HFF-Myc (cell line): ENCODE measurements around the gene IBSP.

Source experiments
- DNase-seq: peaks from one replicate; pipeline ENCODE4 v3.0.0-alpha.2; 2011; ENCODE audit warnings: low read depth; ENCODE audit errors: extremely low read depth
- H3K4me3 ChIP-seq: replicated peaks from 2 replicates; pipeline ENCODE4 v1.5.1; 2011; ENCODE audit warnings: low read depth, mild to moderate bottlenecking, control low read depth, low read length
- CTCF ChIP-seq: IDR thresholded peaks from 2 replicates; pipeline ENCODE4 v1.5.1; 2012; ENCODE audit warnings: mild to moderate bottlenecking, low read depth, low read length, control low read depth; ENCODE audit errors: missing control alignments

The IBSP gene

GRCh38 chr4:87799301-87800113, at the start of gene IBSP:
Gene IBSP, plus strand, starts transcription at chr4:87799554. Its CDS starts 2,808 bp downstream, at chr4:87802362.
- no peak within 1 kb of the TSS for H3K4me3 ChIP-seq
- no peak for DNase-seq
- TF ChIP-seq CTCF = no peak

GRCh38 chr4:87749883-87750282, 49.5 kb upstream of the IBSP start:
- H3K4me3 ChIP-seq = no peak overlapping the region
- DNase-seq = no peak
- TF ChIP-seq CTCF = no peak

GRCh38 chr4:87758270-87758669, 41.1 kb upstream of the IBSP start:
- no peak overlapping the region for H3K4me3 ChIP-seq
- DNase-seq = no peak
- no peak for TF ChIP-seq CTCF

- no peak for TF ChIP-seq CTCF
- H3K4me3 ChIP-seq = no peak overlapping the region
- no peak for DNase-seq
Measured at GRCh38 chr4:87762311-87762710, 37.0 kb upstream of the IBSP start.

- no peak for TF ChIP-seq CTCF
- no peak overlapping the region for H3K4me3 ChIP-seq
- DNase-seq = no peak
Measured at GRCh38 chr4:87781569-87781968, 17.8 kb upstream of the IBSP start.

- no peak for DNase-seq
- H3K4me3 ChIP-seq = no peak overlapping the region
- TF ChIP-seq CTCF = no peak
Measured at GRCh38 chr4:87783781-87784180, 15.6 kb upstream of the IBSP start.
